Liver (tissue), 9 donors: ENCODE results near the gene TUFT1. TPM values are rescaled to one million over a fixed set of nuclear protein-coding genes. Genes with fewer than 3 reads are reported as not detected.
A peak's percentile ranks its signal among the peaks of the same experiment; 100 is the strongest.

Experiments
- DNase-seq: peaks from one replicate; pipeline ENCODE4 v3.0.0-alpha.2; 2017; ENCODE audit warnings: low spot score
- H3K27ac ChIP-seq, 2 donors: one replicate each; pipeline ENCODE4 v1.7.0; 2013; ENCODE audit warnings: inconsistent platforms in 2 of 2, low read length in 2 of 2, control low read depth in 1 of 2, low read depth in 1 of 2, mild to moderate bottlenecking in 1 of 2
- H3K27me3 ChIP-seq, 4 donors: one replicate each; pipeline versions ENCODE4 v1.6.1 to v1.7.0; 2013; ENCODE audit warnings: low read length in 3 of 4, inconsistent platforms in 1 of 4, mild to moderate bottlenecking in 1 of 4, moderate library complexity in 1 of 4; ENCODE audit not compliant: control insufficient read depth in 4 of 4, insufficient read depth in 4 of 4
- H3K36me3 ChIP-seq, 4 donors: one replicate each; pipeline versions ENCODE4 v1.6.1 to v1.7.0; 2013; ENCODE audit warnings: low read length in 3 of 4, mild to moderate bottlenecking in 3 of 4, low read depth in 1 of 4, moderate library complexity in 1 of 4; ENCODE audit not compliant: control insufficient read depth in 4 of 4, insufficient read depth in 3 of 4
- H3K4me1 ChIP-seq, 4 donors: one replicate each; pipeline versions ENCODE4 v1.6.1 to v1.7.0; 2013; ENCODE audit warnings: low read length in 3 of 4, mild to moderate bottlenecking in 3 of 4, moderate library complexity in 1 of 4; ENCODE audit not compliant: control insufficient read depth in 4 of 4, insufficient read depth in 4 of 4
- H3K4me3 ChIP-seq, 3 donors: one replicate each; pipeline versions ENCODE4 v1.6.1 to v1.7.0; 2013; ENCODE audit warnings: low read length in 3 of 3, control low read depth in 1 of 3, low read depth in 1 of 3, mild to moderate bottlenecking in 1 of 3
- H3K9ac ChIP-seq, 2 donors: one replicate each; pipeline ENCODE4 v1.7.0; 2013; ENCODE audit warnings: low read length in 2 of 2, mild to moderate bottlenecking in 2 of 2, moderate library complexity in 2 of 2, control low read depth in 1 of 2, low read depth in 1 of 2
- H3K9me3 ChIP-seq, 4 donors: one replicate each; pipeline versions ENCODE4 v1.6.1 to v1.7.0; 2013; ENCODE audit warnings: low read length in 3 of 4; ENCODE audit not compliant: control insufficient read depth in 4 of 4
- FOXA1 ChIP-seq: IDR thresholded peaks from 2 replicates; pipeline ENCODE4 v1.6.1; 2016; ENCODE audit warnings: antibody characterized with exemption
- FOXA2 ChIP-seq: IDR thresholded peaks from 2 replicates; pipeline ENCODE4 v1.6.1; 2016; ENCODE audit warnings: antibody characterized with exemption
- HNF4A ChIP-seq, 2 donors: conservative IDR thresholded peaks; 2 replicates each; pipeline ENCODE4 v1.6.1; 2016; ENCODE audit warnings: antibody characterized with exemption in 2 of 2, mild to moderate bottlenecking in 2 of 2
- HNF4G ChIP-seq: IDR thresholded peaks from 2 replicates; pipeline ENCODE4 v1.6.1; 2016; ENCODE audit warnings: antibody characterized with exemption
- JUND ChIP-seq, 2 donors: IDR thresholded peaks; 2 replicates each; pipeline ENCODE4 v1.6.1; 2016; ENCODE audit warnings: antibody characterized with exemption in 2 of 2
- RAD21 ChIP-seq, 2 donors: IDR thresholded peaks; 2 replicates each; pipeline ENCODE4 v1.6.1; 2016; ENCODE audit warnings: antibody characterized with exemption in 2 of 2, mild to moderate bottlenecking in 2 of 2
- RXRA ChIP-seq, 2 donors: IDR thresholded peaks; 2 replicates each; pipeline ENCODE4 v1.6.1; 2017 to 2018; ENCODE audit warnings: antibody characterized with exemption in 2 of 2, mild to moderate bottlenecking in 1 of 2
- SP1 ChIP-seq: IDR thresholded peaks from 2 replicates; pipeline ENCODE4 v1.6.1; 2018; ENCODE audit warnings: antibody characterized with exemption, mild to moderate bottlenecking
- TAF1 ChIP-seq: conservative IDR thresholded peaks from 2 replicates; pipeline ENCODE4 v1.6.1; 2016; ENCODE audit warnings: antibody characterized with exemption, mild to moderate bottlenecking
- WGBS: extraction: QIAGEN DNeasy Blood & Tissue Kit; methylation state at CpG from one replicate; pipeline ENCODE4 v1.1.7; 2013; 5-methylcytosine and 5-hydroxymethylcytosine counted together
- polyA plus RNA-seq, 2 donors: library from polyadenylated mRNA; stranded (reverse) in 1 of 2; unstranded in 1 of 2; fragments of 200-250 nt in 1 of 2; fragments of >200 nt in 1 of 2; fragmentation: Nextera tagmentation in 1 of 2; extraction: Ambion mirVana in 1 of 2; gene quantifications; one replicate each; pipeline versions ENCODE4 v1.2.1 to v1.2.3, GENCODE V29; 2013 to 2015
- total RNA-seq, 2 donors: library from RNA; depleted of rRNA; stranded (reverse); fragments of >200 nt; gene quantifications; one replicate each; pipeline ENCODE4 v1.2.3, GENCODE V29; 2014
- TF ChIP-seq, protein P1 (sequence below): IDR thresholded peaks from 2 replicates; pipeline ENCODE4 v1.6.1; 2016; ENCODE audit warnings: antibody characterized with exemption
- TF ChIP-seq, protein P2 (sequence below): IDR thresholded peaks from 2 replicates; pipeline ENCODE4 v1.6.1; 2016; ENCODE audit warnings: antibody characterized with exemption
- TF ChIP-seq, protein P3 (sequence below): IDR thresholded peaks from 2 replicates; pipeline ENCODE4 v1.6.1; 2016; ENCODE audit warnings: antibody characterized with exemption
- TF ChIP-seq, protein P4 (sequence below): fragments of 150-350 bp; IDR thresholded peaks from 2 replicates; pipeline ENCODE4 v1.5.1; 2017; ENCODE audit warnings: improper control_type of control experiment, low read depth, low read length; ENCODE audit not compliant: missing input control
- donor health status: healthy.
- donor health status: healthy.
- donor health status: healthy.
- donor health status: healthy.
- donor health status: healthy.

Gene TUFT1
- total and polyA plus RNA-seq, 4 donors = 1.7 to 4.8 (median 3.0) TPM

DNA sequence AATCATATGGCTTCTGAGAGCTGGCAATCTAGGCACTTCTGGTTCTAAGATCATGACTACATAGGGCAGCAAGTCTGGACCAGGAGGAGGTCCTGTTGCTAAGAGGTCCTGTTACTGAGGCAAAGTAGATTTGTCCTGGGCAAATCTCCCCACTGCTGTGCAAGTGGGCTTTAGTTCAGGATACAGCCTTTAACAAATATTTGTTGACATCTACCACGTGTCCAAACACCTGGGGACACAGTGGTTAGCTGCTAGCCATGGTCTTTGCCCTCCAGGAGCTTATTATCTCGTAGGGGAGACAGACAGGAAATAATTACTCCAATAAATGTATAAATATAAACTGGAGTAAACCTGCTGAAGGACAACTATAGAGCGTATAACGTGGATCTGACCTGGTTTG lies 25.7 kb upstream of the TUFT1 start:
- DNase-seq = no peak
- H3K4me3 ChIP-seq = peak overlapping the region in 1 of 3 donors; percentile 27

DNA sequence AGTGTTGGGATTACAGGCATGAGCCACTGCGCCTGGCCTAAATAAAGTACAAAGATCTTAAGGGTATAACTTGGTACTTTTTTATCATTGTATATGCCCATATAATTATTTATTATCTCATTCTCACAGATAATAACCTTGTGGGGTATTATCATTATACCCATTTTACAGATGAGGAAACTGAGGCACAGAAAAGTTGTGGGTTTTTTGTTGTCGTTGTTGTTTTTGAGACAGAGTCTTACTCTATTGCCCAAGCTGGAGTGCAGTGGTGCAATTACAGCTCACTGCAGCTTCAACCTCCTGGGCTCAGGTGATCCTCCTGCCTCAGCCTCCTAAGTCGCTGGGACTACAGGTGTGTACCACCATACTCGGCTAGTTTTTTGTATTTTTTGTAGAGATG lies 24.8 kb upstream of the TUFT1 start:
- no peak overlapping the region for H3K9ac ChIP-seq
- H3K9me3 ChIP-seq = no peaks in the 10 kb centered on the region
- peak overlapping the region; percentile 94 to 96 for H3K27ac ChIP-seq
- 84% methylated on average over 4 of the region's 4 CpGs for WGBS
- TF ChIP-seq FOXA1 (no peak), JUND (IDR thresholded peaks at IDR 0.05) (no peak), SP1 (no peak), RXRA (IDR thresholded peaks at IDR 0.05) (no peak), TAF1 (no peak), FOXA2 (no peak)
- TF ChIP-seq, protein P1, sequence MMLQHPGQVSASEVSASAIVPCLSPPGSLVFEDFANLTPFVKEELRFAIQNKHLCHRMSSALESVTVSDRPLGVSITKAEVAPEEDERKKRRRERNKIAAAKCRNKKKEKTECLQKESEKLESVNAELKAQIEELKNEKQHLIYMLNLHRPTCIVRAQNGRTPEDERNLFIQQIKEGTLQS = no peak
- H3K36me3 ChIP-seq = peaks cover 4 to 9% (median 6%) of the 10 kb centered on the region in 4 donors
- peaks cover 2 to 71% (median 34%) of the 10 kb centered on the region in 4 donors for H3K4me1 ChIP-seq
- no peak for DNase-seq
- no peaks in the 10 kb centered on the region for H3K27me3 ChIP-seq
- no peak overlapping the region for H3K4me3 ChIP-seq

More for the DNA sequence above, 25.7 kb upstream of the TUFT1 start:
- Histone ChIP-seq H3K9ac (peak overlapping the region in 1 of 2 donors; percentile 5), H3K27ac (peak overlapping the region; percentile 94 to 96), H3K27me3 (no peaks in the 10 kb centered on the region), H3K4me1 (peaks cover 4 to 70% (median 34%) of the 10 kb centered on the region in 4 donors), H3K36me3 (peaks cover under 1 to 7% (median 5%) of the 10 kb centered on the region in 4 donors), H3K9me3 (no peaks in the 10 kb centered on the region)
- 33% methylated on average over 4 of the region's 4 CpGs for WGBS
- TF ChIP-seq, protein P2, sequence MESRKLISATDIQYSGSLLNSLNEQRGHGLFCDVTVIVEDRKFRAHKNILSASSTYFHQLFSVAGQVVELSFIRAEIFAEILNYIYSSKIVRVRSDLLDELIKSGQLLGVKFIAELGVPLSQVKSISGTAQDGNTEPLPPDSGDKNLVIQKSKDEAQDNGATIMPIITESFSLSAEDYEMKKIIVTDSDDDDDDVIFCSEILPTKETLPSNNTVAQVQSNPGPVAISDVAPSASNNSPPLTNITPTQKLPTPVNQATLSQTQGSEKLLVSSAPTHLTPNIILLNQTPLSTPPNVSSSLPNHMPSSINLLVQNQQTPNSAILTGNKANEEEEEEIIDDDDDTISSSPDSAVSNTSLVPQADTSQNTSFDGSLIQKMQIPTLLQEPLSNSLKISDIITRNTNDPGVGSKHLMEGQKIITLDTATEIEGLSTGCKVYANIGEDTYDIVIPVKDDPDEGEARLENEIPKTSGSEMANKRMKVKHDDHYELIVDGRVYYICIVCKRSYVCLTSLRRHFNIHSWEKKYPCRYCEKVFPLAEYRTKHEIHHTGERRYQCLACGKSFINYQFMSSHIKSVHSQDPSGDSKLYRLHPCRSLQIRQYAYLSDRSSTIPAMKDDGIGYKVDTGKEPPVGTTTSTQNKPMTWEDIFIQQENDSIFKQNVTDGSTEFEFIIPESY = peak; percentile 25
- TF ChIP-seq, protein P3, sequence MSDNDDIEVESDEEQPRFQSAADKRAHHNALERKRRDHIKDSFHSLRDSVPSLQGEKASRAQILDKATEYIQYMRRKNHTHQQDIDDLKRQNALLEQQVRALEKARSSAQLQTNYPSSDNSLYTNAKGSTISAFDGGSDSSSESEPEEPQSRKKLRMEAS = peak; percentile 59
- TF ChIP-seq HNF4A (conservative IDR thresholded peaks at IDR 0.05) (peak; percentile 67 to 83), JUND (IDR thresholded peaks at IDR 0.05) (no peak), RAD21 (IDR thresholded peaks at IDR 0.05) (no peak), RXRA (IDR thresholded peaks at IDR 0.05) (peak; percentile 33 to 73), HNF4G (peak; percentile 41), SP1 (peak; percentile 76)

DNA sequence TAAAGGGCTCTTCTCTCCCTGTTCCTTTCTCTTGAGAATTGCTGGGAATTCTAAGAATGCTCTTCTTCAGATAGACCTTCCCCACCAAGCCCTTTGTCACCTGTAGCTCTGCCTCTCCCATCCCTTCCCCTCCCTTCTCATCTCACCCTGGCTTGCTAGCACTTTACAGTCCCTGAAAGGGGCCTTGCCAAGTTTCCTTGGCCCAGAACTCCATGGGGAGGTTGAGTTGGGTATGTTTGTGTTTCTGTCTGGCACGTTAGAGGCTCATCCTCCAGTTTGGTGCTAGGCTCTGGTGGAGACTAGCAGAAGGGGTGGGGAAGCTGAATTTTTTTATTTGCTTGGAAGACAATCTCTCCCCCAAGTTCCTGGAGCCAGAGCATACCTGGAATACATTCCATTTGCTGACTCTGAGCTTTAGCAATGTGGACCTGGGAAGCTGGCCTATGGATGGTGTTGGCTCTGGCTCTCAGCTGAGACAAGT lies 24.0 kb upstream of the TUFT1 start:
- Histone ChIP-seq H3K27ac (peak overlapping the region; percentile 4 to 55), H3K36me3 (peaks cover 4 to 13% (median 7%) of the 10 kb centered on the region in 4 donors), H3K4me3 (no peak overlapping the region), H3K4me1 (peaks cover 2 to 68% (median 32%) of the 10 kb centered on the region in 4 donors), H3K9me3 (no peaks in the 10 kb centered on the region), H3K27me3 (no peaks in the 10 kb centered on the region), H3K9ac (no peak overlapping the region)
- 30% methylated on average over 1 of the region's 1 CpG for WGBS
- DNase-seq = no peak
- TF ChIP-seq HNF4A (conservative IDR thresholded peaks at IDR 0.05) = peak in 1 of 2 donors; percentile 7
- TF ChIP-seq, protein P4, sequence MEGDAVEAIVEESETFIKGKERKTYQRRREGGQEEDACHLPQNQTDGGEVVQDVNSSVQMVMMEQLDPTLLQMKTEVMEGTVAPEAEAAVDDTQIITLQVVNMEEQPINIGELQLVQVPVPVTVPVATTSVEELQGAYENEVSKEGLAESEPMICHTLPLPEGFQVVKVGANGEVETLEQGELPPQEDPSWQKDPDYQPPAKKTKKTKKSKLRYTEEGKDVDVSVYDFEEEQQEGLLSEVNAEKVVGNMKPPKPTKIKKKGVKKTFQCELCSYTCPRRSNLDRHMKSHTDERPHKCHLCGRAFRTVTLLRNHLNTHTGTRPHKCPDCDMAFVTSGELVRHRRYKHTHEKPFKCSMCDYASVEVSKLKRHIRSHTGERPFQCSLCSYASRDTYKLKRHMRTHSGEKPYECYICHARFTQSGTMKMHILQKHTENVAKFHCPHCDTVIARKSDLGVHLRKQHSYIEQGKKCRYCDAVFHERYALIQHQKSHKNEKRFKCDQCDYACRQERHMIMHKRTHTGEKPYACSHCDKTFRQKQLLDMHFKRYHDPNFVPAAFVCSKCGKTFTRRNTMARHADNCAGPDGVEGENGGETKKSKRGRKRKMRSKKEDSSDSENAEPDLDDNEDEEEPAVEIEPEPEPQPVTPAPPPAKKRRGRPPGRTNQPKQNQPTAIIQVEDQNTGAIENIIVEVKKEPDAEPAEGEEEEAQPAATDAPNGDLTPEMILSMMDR = no peak
- TF ChIP-seq, protein P3 = no peak
